Measurements from ENCODE around the gene FAH.

FAH gene

GRCh38 chr15:80109388-80109787 is 43.4 kb upstream of the FAH start:
- TF ChIP-seq CTCF (conservative IDR thresholded peaks at IDR 0.05; ENCODE audit: control insufficient read depth, insufficient read depth, low read depth, low read length), result no peak
- no peak overlapping the region for H3K4me3 ChIP-seq (ENCODE audit: control insufficient read depth, low read depth, low read length)

GRCh38 chr15:80110920-80111319 is 41.9 kb upstream of the FAH start:
- TF ChIP-seq CTCF (conservative IDR thresholded peaks at IDR 0.05; ENCODE audit: control insufficient read depth, insufficient read depth, low read depth, low read length), result no peak
- H3K4me3 ChIP-seq (ENCODE audit: control insufficient read depth, low read depth, low read length), result no peak overlapping the region
- DNase-seq (ENCODE audit: low read depth), result no peak

More at GRCh38 chr15:80109388-80109787, 43.4 kb upstream of the FAH start:
- no peak for DNase-seq (ENCODE audit: low read depth)

- DNase-seq (ENCODE audit: low read depth), result no peak
- H3K4me3 ChIP-seq (ENCODE audit: control insufficient read depth, low read depth, low read length), result no peak overlapping the region
- TF ChIP-seq CTCF (conservative IDR thresholded peaks at IDR 0.05; ENCODE audit: control insufficient read depth, insufficient read depth, low read depth, low read length), result no peak
Measured at GRCh38 chr15:80114114-80114513, 38.7 kb upstream of the FAH start.

GRCh38 chr15:80115021-80115420 is 37.8 kb upstream of the FAH start:
- no peak for DNase-seq (ENCODE audit: low read depth)
- no peak for TF ChIP-seq CTCF (conservative IDR thresholded peaks at IDR 0.05; ENCODE audit: control insufficient read depth, insufficient read depth, low read depth, low read length)
- no peak overlapping the region for H3K4me3 ChIP-seq (ENCODE audit: control insufficient read depth, low read depth, low read length)

- no peak for TF ChIP-seq CTCF (conservative IDR thresholded peaks at IDR 0.05; ENCODE audit: control insufficient read depth, insufficient read depth, low read depth, low read length)
- peak; percentile 6 for DNase-seq (ENCODE audit: low read depth)
- no peak overlapping the region for H3K4me3 ChIP-seq (ENCODE audit: control insufficient read depth, low read depth, low read length)
Measured at GRCh38 chr15:80118956-80119355, 33.8 kb upstream of the FAH start.

- DNase-seq (ENCODE audit: low read depth), result no peak
- no peak overlapping the region for H3K4me3 ChIP-seq (ENCODE audit: control insufficient read depth, low read depth, low read length)
- no peak for TF ChIP-seq CTCF (conservative IDR thresholded peaks at IDR 0.05; ENCODE audit: control insufficient read depth, insufficient read depth, low read depth, low read length)
Measured at GRCh38 chr15:80120636-80121035, 32.2 kb upstream of the FAH start.

- no peak overlapping the region for H3K4me3 ChIP-seq (ENCODE audit: control insufficient read depth, low read depth, low read length)
- no peak for TF ChIP-seq CTCF (conservative IDR thresholded peaks at IDR 0.05; ENCODE audit: control insufficient read depth, insufficient read depth, low read depth, low read length)
- no peak for DNase-seq (ENCODE audit: low read depth)
Measured at GRCh38 chr15:80121546-80121945, 31.3 kb upstream of the FAH start.

Data from fibroblast of mammary gland (primary cell).